Measurements from ENCODE around the gene NUDCD3. TPM values are rescaled to one million over a fixed set of nuclear protein-coding genes. Genes with fewer than 3 reads are reported as not detected.
A peak's percentile ranks its signal among the peaks of the same experiment; 100 is the strongest.

NUDCD3 gene
- total RNA-seq, 1 experiment from 2014 or later: 71.9 TPM

DNA sequence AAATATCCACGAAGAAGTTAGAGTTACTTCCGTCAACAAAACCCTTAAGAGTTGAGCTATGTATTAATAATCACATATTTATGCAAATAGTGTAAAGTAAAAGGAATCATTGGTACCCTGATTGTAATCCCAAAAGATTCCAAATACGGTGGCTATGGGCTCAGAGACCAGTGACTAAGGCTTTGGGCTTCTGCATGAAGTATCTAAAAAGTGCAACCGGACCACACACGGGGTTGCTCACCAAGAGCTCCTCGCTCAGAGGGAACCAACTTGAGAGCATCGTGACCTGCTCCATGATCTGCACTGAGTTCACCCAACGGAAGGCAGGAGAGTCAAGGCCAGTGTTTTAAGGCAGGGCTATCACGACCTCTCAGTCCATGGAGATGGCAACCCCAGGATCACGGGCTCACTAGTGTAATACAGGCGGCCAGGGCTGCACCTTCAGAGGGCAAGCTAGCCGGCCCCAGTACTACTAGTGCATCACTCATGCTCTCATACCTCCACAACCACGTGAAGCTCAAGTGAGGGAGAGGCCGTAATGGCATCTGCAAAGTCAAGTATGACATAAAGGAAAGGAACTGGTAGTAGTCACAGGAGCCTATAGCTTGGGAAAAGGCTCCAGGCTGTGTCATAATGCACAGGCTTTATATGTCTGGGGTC lies 87.9 kb downstream of the NUDCD3 start:
- peak overlapping the region in 1 of 3 experiments; percentile 72; a peak in 2 of 7 replicates for H3K27ac Mint-ChIP-seq
- no peaks in the 10 kb centered on the region for H3K9me3 Mint-ChIP-seq
- peak; percentile 8 for DNase-seq
- no peaks in the 10 kb centered on the region for H3K23me2 ChIP-seq (ENCODE audit: insufficient read length, low read depth, low read length, poor library complexity, severe bottlenecking)
- H3K4me1 Mint-ChIP-seq: peaks cover 4 to 8% of the 10 kb centered on the region in 2 experiments
- no peaks in the 10 kb centered on the region for H3K4me1 ChIP-seq (ENCODE audit: insufficient read depth, low read length)
- H3K79me2 ChIP-seq (ENCODE audit: insufficient read depth, low read length): peaks cover 2% of the 10 kb centered on the region; the same call in 1 of the 2 replicates
- no peak overlapping the region for H4K91ac ChIP-seq (ENCODE audit: insufficient read length, low read depth, low read length)
- peaks cover 10 to 18% (median 15%) of the 10 kb centered on the region in 3 experiments; a peak in 6 of 7 replicates for H3K36me3 Mint-ChIP-seq (ENCODE audit: insufficient read depth in 1 of 3, low read depth in 3 of 3)
- H3K9me3 ChIP-seq (ENCODE audit: control insufficient read depth, low read depth, low read length): no peaks in the 10 kb centered on the region
- no peak overlapping the region for H3K4me2 ChIP-seq (ENCODE audit: insufficient read depth, insufficient read length, low read length)
- H2BK5ac ChIP-seq (ENCODE audit: insufficient read length, low read length): no peak overlapping the region
- no peak overlapping the region for H3K9ac ChIP-seq (ENCODE audit: extremely low read depth, insufficient read length, low read length)
- no peaks in the 10 kb centered on the region for H4K20me1 ChIP-seq (ENCODE audit: control insufficient read depth, insufficient read depth, insufficient read length)
- H3K27me3 ChIP-seq (ENCODE audit: insufficient read depth, low read length): no peaks in the 10 kb centered on the region
- TF ChIP-seq, protein P1, sequence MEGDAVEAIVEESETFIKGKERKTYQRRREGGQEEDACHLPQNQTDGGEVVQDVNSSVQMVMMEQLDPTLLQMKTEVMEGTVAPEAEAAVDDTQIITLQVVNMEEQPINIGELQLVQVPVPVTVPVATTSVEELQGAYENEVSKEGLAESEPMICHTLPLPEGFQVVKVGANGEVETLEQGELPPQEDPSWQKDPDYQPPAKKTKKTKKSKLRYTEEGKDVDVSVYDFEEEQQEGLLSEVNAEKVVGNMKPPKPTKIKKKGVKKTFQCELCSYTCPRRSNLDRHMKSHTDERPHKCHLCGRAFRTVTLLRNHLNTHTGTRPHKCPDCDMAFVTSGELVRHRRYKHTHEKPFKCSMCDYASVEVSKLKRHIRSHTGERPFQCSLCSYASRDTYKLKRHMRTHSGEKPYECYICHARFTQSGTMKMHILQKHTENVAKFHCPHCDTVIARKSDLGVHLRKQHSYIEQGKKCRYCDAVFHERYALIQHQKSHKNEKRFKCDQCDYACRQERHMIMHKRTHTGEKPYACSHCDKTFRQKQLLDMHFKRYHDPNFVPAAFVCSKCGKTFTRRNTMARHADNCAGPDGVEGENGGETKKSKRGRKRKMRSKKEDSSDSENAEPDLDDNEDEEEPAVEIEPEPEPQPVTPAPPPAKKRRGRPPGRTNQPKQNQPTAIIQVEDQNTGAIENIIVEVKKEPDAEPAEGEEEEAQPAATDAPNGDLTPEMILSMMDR (conservative IDR thresholded peaks at IDR 0.05): no peak
- H2AFZ ChIP-seq (ENCODE audit: low read length): no peak overlapping the region
- peaks cover 3% of the 10 kb centered on the region for H3K79me1 ChIP-seq (ENCODE audit: insufficient read depth, low read depth, low read length, poor library complexity, severe bottlenecking)
- H2BK120ac ChIP-seq (ENCODE audit: low read depth, low read length, poor library complexity, severe bottlenecking): no peak overlapping the region
- no peak overlapping the region for H2BK12ac ChIP-seq (ENCODE audit: insufficient read length, low read depth, low read length)
- H2AK5ac ChIP-seq (ENCODE audit: insufficient read length, low read length): no peak overlapping the region
- no peak overlapping the region for H3K18ac ChIP-seq (ENCODE audit: insufficient read length, low read depth, low read length)
- H3K4me3 Mint-ChIP-seq: no peak overlapping the region
- no peak overlapping the region for H3K56ac ChIP-seq (ENCODE audit: insufficient read length, low read depth, low read length)
- H3K27ac ChIP-seq (ENCODE audit: insufficient read length, low read depth, low read length): no peak overlapping the region
- peaks cover 1% of the 10 kb centered on the region; the same call in 1 of the 2 replicates for H3K27me3 Mint-ChIP-seq (ENCODE audit: low read depth)
- no peak overlapping the region for H4K8ac ChIP-seq (replicated peaks; ENCODE audit: insufficient read length, low read depth, low read length)
- no peak overlapping the region for H2BK20ac ChIP-seq (ENCODE audit: low read depth, low read length, poor library complexity, severe bottlenecking)
- no CpG with 5 or more reads among the region's 14 CpGs for WGBS (ENCODE audit: extremely low coverage, insufficient read length, low lambda C conversion rate)
- H3T11ph ChIP-seq (ENCODE audit: low read length): no peak overlapping the region
- H2BK15ac ChIP-seq (ENCODE audit: low read depth, low read length): no peak overlapping the region
- H3K4ac ChIP-seq (ENCODE audit: low read depth, low read length): no peak overlapping the region
- no peak overlapping the region for H3K14ac ChIP-seq (ENCODE audit: insufficient read depth, low read length)
- H3K23ac ChIP-seq (ENCODE audit: insufficient read length, low read depth, low read length): no peak overlapping the region
- H4K5ac ChIP-seq (ENCODE audit: insufficient read length, low read depth, low read length): no peak overlapping the region

Data from H9 (cell line).